OCI-LY7 (cell line): ENCODE results near the gene RNF20. TPM values are rescaled to one million over a fixed set of nuclear protein-coding genes. Genes with fewer than 3 reads are reported as not detected.

ENCODE experiments used
- BruUV-seq: library from RNA; stranded (reverse); fragments of 400-500 nt; replicated peaks from 2 replicates; lab custom pipeline; 2021; lab: Mats Ljungman, UMichigan
- CTCF ChIA-PET: fragments of 300-600 bp; sonication (Branson Sonifier 250); formaldehyde crosslinking; loops from one replicate; lab custom pipeline; 2022; ENCODE audit warnings: antibody characterized with exemption; ENCODE audit not compliant: unreplicated experiment; lab: Charles Lee
- POLR2A ChIA-PET: fragments of 300-600 bp; sonication (Branson Sonifier 250); formaldehyde crosslinking; loops from one replicate; lab custom pipeline; 2022; ENCODE audit warnings: antibody characterized with exemption; lab: Charles Lee
- DNase-seq: peaks from one replicate; pipeline ENCODE4 v3.0.0-alpha.2; 2015; ENCODE audit warnings: low spot score
- H2AFZ ChIP-seq: fragments of 200-600 bp; sonication (generic), shearing (Covaris generic); 2 replicates; pipeline ENCODE4 v1.6.1; 2014; ENCODE audit warnings: mild to moderate bottlenecking, antibody characterized with exemption, low read length, moderate library complexity
- H3K27ac ChIP-seq: fragments of 200-600 bp; sonication (generic); 2 replicates; pipeline ENCODE4 v1.5.1; 2014; ENCODE audit warnings: mixed run types, low read depth, mild to moderate bottlenecking, moderate library complexity, low read length, inconsistent platforms; ENCODE audit not compliant: poor library complexity, severe bottlenecking
- H3K36me3 ChIP-seq: fragments of 200-600 bp; sonication (generic); 2 replicates; pipeline ENCODE4 v1.6.1; 2014; ENCODE audit warnings: mild to moderate bottlenecking, antibody characterized with exemption, low read length, moderate library complexity, mixed read lengths; ENCODE audit not compliant: insufficient read depth
- H3K4me1 ChIP-seq: fragments of 200-600 bp; sonication (generic); 2 replicates; pipeline ENCODE4 v1.5.1; 2014; ENCODE audit warnings: mild to moderate bottlenecking, low read length; ENCODE audit not compliant: insufficient read depth, poor library complexity, severe bottlenecking
- H3K4me2 ChIP-seq: fragments of 200-600 bp; sonication (generic); 2 replicates; pipeline ENCODE4 v1.6.1; 2014; ENCODE audit warnings: mild to moderate bottlenecking, low read length
- H3K4me3 ChIP-seq: fragments of 200-600 bp; sonication (generic); 2 replicates; pipeline ENCODE4 v1.5.1; 2014; ENCODE audit warnings: mild to moderate bottlenecking, low read depth, low read length; ENCODE audit not compliant: poor library complexity, severe bottlenecking
- H3K79me2 ChIP-seq: fragments of 200-600 bp; sonication (generic); 2 replicates; pipeline ENCODE4 v1.6.1; 2016; ENCODE audit warnings: low read depth, mild to moderate bottlenecking, low read length, moderate library complexity, mixed read lengths; ENCODE audit not compliant: insufficient read depth
- H3K9me2 ChIP-seq: fragments of 200-600 bp; sonication (generic); 2 replicates; pipeline ENCODE4 v1.6.1; 2016; ENCODE audit warnings: mild to moderate bottlenecking, low read length, mixed read lengths; ENCODE audit not compliant: insufficient read depth
- H3K9me3 ChIP-seq: fragments of 200-600 bp; sonication (generic); 2 replicates; pipeline ENCODE4 v1.6.1; 2014; ENCODE audit warnings: mild to moderate bottlenecking, mixed run types, low read length, mixed read lengths
- H4K20me1 ChIP-seq: fragments of 200-600 bp; sonication (generic); 2 replicates; pipeline ENCODE4 v1.6.1; 2014; ENCODE audit warnings: mild to moderate bottlenecking, antibody characterized with exemption, low read length, moderate library complexity, mixed read lengths; ENCODE audit not compliant: insufficient read depth
- EZH2phosphoT487 ChIP-seq: fragments of 200-600 bp; sonication (generic); IDR thresholded peaks from 2 replicates; pipeline ENCODE4 v1.6.1; 2018; ENCODE audit warnings: low read depth, borderline replicate concordance, mild to moderate bottlenecking, mixed run types, antibody characterized with exemption, low read length, moderate library complexity, mixed read lengths
- intact Hi-C: fragments of 100-400 bp; cut with micrococcal nuclease; formaldehyde crosslinking; loops from one replicate; pipeline ENCODE4 v1.10.0; 2022; ENCODE audit not compliant: unreplicated experiment
- total RNA-seq, 2 experiments: library from RNA; depleted of rRNA in 1 of 2; stranded (reverse); fragments of >200 nt in 1 of 2; shearing (Covaris generic) in 1 of 2; gene quantifications; 2 replicates each; pipeline ENCODE4 v1.2.3, GENCODE V29; 2014 to 2022
- TF ChIP-seq, protein P1 (sequence below): fragments of 200-600 bp; sonication (generic); conservative IDR thresholded peaks from 2 replicates; pipeline ENCODE4 v1.5.1; 2014; ENCODE audit warnings: mild to moderate bottlenecking, antibody characterized with exemption, low read length, moderate library complexity, mixed read lengths

RNF20 gene
- total RNA-seq, 2 experiments from 2014 or later: 13.5 to 43.5 TPM

DNA sequence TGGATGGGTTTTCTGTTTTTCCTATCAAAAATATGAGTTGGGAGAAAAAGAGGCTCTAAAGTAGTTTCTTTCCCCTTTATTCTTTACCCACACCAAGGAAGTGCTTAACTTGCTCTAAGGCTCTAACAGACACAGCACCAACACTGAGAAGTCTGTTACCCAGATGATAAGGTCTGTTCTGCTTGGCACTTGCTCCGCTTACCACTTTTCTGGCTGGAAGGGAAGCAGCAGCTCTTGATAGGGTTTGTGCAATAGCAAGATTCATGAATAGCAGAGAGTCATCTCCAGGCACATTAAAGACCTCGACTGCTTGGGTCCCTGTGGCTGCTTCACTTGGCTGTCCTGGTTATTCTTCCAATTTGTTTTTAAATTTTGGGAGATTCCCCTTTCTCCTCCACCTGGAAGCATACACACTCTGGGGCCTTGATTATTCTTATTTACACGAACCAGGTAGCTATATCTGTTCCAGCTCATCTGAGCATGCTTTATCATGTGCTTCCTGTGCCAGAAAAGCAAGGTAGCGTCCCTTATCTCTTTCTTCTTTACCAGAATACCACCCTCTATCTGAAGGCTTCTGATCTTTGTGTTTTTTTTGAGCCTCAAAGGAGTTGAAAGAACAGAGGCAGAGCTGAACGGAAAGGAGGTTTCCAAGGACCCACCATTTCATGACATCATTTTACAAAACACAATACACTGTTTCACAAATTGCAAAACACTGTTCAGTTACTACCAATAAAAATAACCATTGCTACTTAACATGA, 36.3 kb downstream of the RNF20 start:
- DNase-seq: no peak
- no peak overlapping the region for H2AFZ ChIP-seq
- CTCF ChIA-PET: no interaction called here
- POLR2A ChIA-PET: interaction anchor here (1.3 kb wide), 1 partner anchor 9 kb away, joined by 3 read pairs; no protein-coding TSS in a partner anchor
- no peak overlapping the region for H3K4me3 ChIP-seq
- H3K27ac ChIP-seq: no peak overlapping the region
- no TSS peak for BruUV-seq
- H3K9me3 ChIP-seq: no peaks in the 10 kb centered on the region
- no peak overlapping the region for H3K4me2 ChIP-seq
- intact Hi-C loops: no loop called here
- peaks cover 34% of the 10 kb centered on the region for H3K36me3 ChIP-seq
- TF ChIP-seq EZH2phosphoT487: no peak
- TF ChIP-seq, protein P1, sequence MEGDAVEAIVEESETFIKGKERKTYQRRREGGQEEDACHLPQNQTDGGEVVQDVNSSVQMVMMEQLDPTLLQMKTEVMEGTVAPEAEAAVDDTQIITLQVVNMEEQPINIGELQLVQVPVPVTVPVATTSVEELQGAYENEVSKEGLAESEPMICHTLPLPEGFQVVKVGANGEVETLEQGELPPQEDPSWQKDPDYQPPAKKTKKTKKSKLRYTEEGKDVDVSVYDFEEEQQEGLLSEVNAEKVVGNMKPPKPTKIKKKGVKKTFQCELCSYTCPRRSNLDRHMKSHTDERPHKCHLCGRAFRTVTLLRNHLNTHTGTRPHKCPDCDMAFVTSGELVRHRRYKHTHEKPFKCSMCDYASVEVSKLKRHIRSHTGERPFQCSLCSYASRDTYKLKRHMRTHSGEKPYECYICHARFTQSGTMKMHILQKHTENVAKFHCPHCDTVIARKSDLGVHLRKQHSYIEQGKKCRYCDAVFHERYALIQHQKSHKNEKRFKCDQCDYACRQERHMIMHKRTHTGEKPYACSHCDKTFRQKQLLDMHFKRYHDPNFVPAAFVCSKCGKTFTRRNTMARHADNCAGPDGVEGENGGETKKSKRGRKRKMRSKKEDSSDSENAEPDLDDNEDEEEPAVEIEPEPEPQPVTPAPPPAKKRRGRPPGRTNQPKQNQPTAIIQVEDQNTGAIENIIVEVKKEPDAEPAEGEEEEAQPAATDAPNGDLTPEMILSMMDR: no peak
- H3K79me2 ChIP-seq: no peaks in the 10 kb centered on the region
- no peaks in the 10 kb centered on the region for H3K9me2 ChIP-seq
- no peaks in the 10 kb centered on the region for H4K20me1 ChIP-seq
- H3K4me1 ChIP-seq: no peaks in the 10 kb centered on the region

DNA sequence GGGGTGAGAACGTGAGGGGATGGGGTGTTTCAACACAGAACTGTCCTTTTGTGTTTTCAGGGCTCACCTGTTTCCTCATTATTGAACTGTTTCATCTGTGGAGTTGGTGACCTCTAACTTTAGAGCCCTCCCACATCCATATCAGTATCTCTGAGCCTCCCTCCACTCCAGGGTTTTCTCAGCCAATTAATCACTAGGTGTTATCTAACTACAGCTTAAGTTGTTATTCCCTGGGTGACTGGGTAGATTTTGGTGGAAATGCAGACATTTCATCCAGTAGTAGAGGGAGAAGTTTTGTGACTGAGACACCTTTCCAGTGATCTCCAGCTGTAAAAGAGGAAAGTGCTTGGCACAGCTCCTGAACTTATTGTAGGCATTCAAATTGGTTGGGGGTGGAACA, 37.5 kb downstream of the RNF20 start:
- Histone ChIP-seq H3K79me2 (no peaks in the 10 kb centered on the region), H3K9me3 (no peaks in the 10 kb centered on the region), H3K4me3 (no peak overlapping the region), H3K4me1 (no peaks in the 10 kb centered on the region), H3K4me2 (no peak overlapping the region), H2AFZ (no peak overlapping the region), H3K27ac (no peak overlapping the region), H3K36me3 (peaks cover 22% of the 10 kb centered on the region), H4K20me1 (no peaks in the 10 kb centered on the region), H3K9me2 (no peaks in the 10 kb centered on the region)
- TF ChIP-seq, protein P1: no peak
- TF ChIP-seq EZH2phosphoT487: no peak
- BruUV-seq: no TSS peak
- CTCF ChIA-PET: no interaction called here
- DNase-seq: no peak
- POLR2A ChIA-PET: interaction anchor here (0.7 to 1.3 kb wide), 2 partner anchors 10 to 81 kb away, joined by 3 read pairs; no protein-coding TSS in a partner anchor
- intact Hi-C loops: no loop called here

DNA sequence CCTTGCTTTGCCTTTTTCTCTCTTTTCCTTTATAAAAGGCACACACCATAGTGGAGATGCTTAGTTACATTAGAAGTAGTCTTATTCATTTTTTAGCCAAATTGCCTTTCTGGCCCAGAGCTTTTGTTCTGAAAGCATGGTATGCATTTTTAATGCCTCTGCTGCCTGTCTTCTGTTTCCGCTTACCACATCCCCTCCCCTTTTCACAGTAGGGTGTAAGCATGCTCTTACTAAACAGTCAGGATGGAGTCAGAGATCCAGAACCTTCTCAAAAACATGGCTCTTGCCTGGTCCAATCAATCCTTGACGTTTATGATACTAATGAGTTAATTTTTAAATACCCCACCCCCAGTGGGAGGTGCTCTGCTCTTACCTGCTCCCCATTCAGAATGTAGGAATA, 38.7 kb downstream of the RNF20 start:
- no peak overlapping the region for H3K4me3 ChIP-seq
- no peaks in the 10 kb centered on the region for H4K20me1 ChIP-seq
- H3K79me2 ChIP-seq: no peaks in the 10 kb centered on the region
- intact Hi-C loops: no loop called here
- no peaks in the 10 kb centered on the region for H3K4me1 ChIP-seq
- TF ChIP-seq EZH2phosphoT487: no peak
- TF ChIP-seq, protein P1: no peak
- H3K27ac ChIP-seq: no peak overlapping the region
- ChIA-PET POLR2A (no interaction called here), CTCF (interaction anchor here (0.5 kb wide), 1 partner anchor 489 kb away, joined by 3 read pairs; no protein-coding TSS in a partner anchor)
- H3K9me3 ChIP-seq: no peaks in the 10 kb centered on the region
- H2AFZ ChIP-seq: no peak overlapping the region
- H3K36me3 ChIP-seq: peaks cover 11% of the 10 kb centered on the region
- no peak overlapping the region for H3K4me2 ChIP-seq
- no TSS peak for BruUV-seq
- H3K9me2 ChIP-seq: no peaks in the 10 kb centered on the region
- no peak for DNase-seq
